Activated CD4-positive, alpha-beta T cell treated with anti-CD3 and anti-CD28 coated beads, Interleukin-2, amount 50 U/mL, for 4 hours (primary cell): ENCODE results near the gene CACNB4.
A peak's percentile ranks its signal among the peaks of the same experiment; 100 is the strongest.
"Not testable (repeated sequence)": the region's sequence is repeated elsewhere in the genome, so short reads cannot be mapped to it uniquely, and the experiment has no call there.

Experiments used
- DNase-seq, 2 experiments: peaks; one replicate each; pipeline ENCODE4 v3.0.0-alpha.2; 2020

CACNB4 gene

DNA sequence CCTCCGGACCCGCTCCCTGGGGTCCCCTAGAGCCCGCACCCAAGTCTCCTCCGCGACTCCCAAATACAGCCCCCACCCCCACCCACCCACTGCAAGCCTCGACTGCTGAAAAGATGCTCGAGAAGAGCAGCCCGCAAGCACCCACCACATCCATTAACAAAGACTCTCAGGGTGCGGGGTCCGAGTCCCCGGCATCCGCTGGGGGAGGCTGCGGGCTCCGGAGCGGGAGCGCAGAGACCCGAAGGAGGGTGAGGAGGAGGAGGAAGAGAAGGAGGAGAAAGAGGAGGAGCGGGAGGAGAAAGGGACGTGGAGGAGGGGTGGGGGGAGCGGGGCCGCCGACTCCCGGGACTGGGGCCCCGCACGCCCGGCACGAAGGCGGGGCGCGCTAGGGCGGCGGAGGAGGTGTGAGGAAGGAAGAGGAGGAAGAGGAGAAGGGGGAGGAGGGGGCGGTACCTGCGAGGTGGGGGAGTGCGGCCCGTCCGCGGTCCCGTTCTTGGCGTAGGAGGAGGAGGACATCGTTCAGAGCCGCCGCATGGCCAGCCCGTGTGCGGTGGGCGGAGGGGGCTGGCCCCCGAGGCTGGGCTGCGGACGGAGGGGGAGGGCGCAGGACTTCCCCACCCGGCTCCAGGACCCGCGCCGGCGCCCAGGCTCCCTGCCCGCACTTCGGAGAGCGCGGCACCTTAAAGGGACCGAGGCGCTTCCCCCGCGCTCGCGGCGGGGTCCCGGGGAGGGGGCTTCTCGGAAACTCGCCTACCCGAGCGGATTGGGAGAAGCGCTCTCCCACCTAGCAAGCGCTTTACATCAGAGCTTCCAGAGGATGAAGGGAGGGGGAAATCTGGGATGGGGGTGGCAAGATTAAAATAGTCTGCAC is at the start of gene CACNB4:
Gene CACNB4 (minus strand): TSS at position 549 of the 871 bp plus-strand sequence.
- peak in 1 of 2 experiments; percentile 1 for DNase-seq

DNA sequence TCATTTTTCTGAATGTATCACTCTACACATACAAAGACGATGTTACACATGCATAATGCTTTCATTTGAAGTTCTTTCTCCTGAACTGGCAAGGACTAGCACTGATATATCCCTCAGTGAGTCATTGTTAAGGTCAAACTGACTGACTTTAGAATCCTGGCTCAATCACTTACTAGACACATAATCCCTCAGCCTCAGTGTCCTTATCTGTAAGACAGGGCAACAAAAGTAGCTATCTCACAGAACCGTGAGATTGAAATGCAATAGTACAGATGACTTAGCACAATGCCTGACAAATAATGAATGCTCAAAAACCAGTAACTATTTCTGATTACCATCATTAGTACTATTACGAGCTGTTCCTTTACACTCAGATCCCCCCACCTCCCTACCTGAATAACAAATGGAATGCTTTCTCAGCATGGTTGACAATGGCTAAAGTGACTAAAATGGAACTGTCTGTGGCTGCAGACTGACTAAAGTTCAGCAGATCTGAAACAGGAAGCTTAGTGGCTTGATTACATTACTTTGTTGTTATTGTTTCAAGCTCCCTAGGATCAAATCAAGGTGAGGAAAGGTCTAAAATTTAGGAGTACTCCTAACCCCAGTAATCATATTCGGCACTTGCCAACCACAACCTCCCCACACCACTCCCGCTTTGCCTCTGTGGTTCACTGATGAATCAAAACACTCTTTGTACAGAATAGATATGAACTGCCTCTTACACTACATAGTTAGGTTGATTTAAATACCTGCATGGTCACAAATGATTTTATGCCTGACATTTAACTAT is 35.8 kb upstream of the CACNB4 start:
- DNase-seq = no peak

DNA sequence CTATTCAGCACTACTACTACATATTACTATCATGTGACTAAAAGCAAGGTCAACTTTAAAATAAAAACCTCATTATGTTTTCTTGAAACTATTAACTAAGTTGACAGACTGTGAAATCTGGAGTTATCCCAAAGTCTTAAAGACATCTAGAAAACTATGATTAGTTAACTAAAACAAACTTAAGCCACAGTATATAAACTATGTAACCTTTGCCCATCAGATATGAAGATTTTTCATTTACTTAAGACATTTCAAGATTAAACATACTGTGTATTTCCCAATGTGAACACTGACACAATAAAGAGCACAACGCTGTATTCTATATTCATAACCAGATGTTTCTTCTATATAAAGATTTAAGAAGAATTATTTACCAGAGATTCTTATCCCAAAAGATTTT is 33.5 kb upstream of the CACNB4 start:
- no peak for DNase-seq

DNA sequence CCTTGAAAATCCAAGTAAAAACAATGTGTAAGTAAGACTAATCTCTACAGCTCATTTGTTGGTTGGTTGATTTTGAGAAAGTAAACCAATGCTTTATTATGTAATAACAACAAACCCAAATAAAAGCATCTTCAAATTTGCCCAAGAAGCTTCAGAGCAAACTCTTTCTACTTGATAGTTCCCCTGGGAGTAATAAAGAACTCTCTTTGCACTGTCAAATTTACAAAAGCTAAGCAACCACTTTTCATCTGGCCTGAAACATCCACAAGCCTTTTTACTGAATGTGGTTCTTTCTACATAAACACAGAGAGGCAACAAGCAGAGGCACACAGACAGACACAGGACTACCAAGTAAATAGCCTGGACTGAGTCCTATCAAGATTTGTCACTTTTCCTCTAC is 28.8 kb upstream of the CACNB4 start:
- no peak for DNase-seq

DNA sequence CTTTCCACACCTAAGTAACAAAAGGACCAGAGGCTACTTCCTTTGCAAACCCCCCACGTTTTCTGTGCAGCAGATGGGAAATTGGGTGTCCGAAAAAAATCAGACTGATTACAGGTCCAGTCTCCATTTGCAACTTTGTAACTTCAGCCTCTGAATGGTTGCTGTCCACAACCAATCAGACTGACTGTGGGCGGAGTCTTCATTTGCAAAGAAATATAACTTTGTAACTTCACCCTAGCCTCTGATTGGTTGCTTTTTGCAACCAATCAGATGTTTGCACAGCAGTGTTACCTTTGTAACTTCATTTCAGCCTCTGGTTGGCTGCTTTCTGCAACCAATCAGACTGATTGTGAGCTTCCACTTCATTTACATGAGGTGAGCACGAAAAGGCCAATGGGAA is 27.8 kb upstream of the CACNB4 start:
- DNase-seq = no peak

DNA sequence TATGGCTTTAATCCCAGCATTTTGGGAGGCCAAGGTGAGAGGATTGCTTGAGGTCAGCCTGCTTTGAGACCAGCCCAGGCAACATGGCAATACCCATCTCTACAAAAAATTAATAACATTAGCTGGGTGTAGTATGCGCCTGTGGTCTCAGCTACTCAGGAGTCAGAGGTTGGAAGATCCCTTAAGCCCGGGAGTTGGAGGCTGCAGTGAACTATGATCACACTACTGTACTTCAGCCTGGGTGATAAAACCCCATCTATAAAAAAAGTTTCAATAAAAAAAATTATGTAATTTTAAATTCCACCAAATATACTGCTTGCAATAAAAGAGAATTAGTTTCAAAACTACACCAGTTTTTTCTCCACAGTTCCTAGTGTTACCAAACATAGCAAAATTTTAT is 23.3 kb upstream of the CACNB4 start:
- DNase-seq = no peak

DNA sequence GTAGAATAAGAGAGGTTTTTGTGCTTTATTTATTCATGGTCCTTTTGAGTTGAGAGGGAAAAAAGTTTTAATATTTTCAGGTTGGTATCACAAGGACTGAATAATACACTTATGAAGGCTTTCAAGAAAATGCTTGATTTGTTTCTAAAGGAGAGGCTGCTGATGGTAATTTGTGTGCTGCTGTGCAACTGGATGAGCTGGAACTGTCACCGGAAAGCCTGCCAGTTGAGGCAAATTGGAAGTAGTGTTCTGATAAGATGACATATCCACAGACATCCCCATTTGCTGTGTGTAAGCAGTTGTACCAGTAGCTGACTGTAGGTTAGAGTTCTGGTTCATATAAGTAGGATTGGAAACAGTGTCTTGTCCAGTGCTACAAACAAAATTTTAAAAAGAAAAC is 21.6 kb upstream of the CACNB4 start:
- no peak for DNase-seq

DNA sequence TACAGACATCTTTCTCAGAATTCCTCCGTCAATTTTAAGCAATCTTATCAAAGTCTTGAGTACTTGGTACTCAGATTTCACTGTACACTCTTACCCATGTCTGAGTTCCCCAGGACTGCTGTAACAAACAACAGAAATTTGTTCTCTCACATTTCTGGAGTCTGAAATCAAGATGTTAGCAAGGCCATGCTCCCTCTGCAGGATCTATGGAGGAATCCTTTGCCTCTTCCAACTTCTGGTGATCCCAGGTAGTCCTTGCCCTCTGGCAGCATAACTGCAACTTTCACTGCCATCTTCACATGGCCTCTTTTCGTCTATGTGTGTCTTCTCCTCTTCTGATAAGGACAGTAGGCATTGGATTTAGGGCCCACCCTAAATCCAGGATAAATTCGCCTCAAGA is 17.1 kb upstream of the CACNB4 start:
- no peak for DNase-seq

DNA sequence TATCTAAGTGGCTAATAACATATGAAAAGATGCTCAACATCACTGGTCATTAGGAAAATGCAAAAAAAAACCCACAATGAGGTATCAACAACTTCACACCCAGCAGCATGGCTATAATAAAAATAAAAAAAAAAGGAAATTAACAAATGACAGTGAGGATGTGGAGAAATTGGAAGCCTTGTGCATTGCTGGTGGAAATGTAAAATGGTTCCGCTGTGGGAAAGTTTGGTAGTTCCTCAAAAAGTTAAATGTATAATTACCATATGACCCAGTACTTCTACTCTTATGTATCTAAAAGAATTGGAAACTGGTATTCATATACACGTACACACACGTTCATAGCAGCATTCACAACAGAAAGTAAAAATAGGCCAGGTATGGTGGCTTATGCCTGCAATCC is 15.5 kb upstream of the CACNB4 start:
- DNase-seq = no peak

DNA sequence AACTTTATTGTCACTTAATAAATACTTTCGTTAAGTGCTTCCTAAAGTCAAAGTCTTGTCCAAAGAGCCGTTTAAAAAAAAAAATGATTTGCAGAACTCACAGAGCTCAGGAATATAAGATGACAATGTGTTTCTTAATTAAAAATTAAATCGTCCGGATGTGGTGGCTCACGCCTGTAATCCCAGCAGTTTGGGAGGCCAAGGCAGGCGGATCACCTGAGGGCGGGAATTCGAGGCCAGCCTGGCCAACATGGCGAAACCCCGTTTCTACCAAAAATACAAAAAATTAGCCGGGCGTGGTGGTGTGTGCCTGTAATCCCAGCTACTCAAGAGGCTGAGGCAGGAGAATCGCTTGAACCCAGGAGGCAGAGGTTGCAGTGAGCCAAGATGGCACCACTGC is 8.3 kb upstream of the CACNB4 start:
- not testable (repeated sequence) for DNase-seq

DNA sequence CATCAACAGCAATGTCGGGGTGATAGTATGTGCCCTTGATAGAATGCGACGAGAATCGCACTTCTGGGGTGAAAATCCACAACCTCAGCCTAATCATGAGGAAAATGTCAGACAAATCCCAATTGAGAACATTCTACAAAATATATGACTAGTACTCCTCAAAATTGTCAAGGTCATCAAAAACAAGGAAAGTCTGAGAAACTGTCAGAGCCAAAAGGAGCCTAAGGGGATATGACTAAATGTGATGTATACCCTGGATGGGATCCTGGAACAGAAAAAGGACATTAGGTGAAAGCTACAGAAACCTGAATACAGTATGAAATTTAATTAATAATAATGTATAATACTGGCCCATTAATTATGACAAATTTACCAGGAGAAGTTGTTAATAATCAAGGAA is 7.6 kb upstream of the CACNB4 start:
- DNase-seq = no peak

DNA sequence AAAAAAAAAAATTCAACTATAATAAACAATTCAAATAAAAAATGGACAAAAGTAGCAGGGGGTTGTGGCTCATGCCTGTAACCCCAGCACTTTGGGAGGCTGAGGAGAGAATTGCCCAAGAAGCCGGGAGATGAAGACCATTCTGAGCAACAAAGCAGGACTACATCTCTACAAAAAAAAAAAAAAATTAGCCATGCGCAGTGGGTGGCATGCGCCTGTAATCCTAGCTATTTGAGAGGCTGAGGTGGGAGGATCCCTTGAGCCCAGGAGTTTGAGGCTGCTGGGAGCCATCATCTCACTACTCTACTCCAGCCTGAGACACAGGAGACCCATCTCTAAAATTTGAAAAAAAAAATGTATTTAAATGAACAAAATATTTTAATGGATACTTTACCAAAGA is 4.4 kb upstream of the CACNB4 start:
- no peak for DNase-seq

DNA sequence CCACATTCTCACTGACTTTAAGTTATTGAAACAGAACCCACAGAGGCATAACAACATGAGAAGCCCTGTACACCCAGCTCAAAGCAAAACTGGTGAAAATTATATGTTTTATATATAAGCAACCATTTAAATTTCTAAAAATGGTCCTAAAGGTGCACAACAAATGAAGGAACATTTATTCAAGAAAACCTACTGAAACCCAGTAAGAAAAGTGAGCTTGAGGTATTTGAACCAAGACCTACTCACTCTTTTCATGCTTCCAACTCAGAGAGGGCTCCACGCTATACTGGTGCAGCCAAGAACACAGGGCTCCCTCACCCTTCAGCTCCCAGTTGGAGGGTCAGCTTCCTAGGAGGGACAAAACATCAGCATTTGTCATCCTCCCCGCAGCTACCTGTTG is 2.1 kb upstream of the CACNB4 start:
- no peak for DNase-seq

DNA sequence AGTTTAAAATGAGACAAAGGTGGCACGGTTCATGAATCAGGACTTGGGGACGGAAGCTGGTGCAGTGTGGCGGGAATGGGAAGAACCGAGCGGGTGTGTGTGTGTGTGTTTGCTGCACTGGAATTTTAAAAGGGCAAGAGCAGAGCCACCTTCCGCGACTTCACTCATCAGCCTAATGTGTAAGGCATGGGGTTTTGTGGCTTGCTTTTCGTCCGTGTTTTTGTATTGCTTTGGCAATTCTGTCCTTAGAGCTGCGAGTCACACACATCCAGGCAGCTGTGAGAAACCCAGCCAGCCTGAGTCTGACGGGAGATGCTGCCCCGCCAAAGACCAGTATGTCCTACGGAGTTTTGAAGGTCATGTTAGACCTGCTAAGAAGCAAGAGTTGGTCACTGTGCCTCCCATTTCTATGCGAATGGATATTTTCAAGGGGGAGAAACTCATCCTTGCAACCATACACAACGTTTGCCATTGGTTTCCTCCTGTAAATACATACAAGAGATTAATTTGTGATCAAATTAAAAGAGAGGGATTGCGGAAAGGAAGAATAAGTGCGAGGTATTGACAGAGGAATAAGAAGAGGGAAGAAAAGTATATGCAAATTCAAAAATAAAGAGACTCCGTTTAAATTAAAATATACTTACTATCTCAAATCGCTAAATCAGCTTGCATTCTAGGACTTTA is 665 bp upstream of the CACNB4 start:
- no peak for DNase-seq

DNA sequence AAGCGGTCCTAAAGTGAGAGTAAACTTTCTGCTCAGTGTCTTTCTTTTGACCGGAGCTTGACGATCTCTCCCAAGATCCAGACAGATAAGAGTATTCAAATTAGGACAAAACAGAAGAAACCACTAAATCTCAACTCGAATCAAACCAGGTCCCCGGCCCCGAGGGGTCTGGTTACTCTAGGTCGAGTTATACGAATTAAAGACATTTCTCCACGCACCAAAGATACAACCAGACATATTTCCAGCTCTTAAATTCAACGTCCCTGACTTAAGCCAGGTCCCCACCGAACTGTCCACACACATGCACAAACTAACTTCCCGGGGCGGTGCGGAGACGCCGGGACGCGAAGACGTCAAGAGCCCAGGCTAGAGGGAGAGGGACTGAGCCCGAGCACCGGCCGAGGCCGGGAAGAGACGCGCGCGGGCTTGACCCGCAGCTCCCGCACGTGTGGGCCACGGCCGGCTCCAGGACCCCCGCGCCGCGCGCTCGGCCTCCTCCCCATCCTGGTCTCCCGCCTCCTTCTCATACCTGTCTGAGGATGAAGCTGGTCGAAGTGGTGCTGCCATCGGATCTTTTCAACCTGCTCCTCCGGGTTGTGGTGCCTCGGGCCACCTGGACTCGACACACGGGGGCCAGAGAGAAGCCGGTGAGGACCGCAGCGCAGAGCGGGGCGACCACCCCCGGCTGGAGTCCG is 896 bp downstream of the CACNB4 start:
- DNase-seq = no peak

DNA sequence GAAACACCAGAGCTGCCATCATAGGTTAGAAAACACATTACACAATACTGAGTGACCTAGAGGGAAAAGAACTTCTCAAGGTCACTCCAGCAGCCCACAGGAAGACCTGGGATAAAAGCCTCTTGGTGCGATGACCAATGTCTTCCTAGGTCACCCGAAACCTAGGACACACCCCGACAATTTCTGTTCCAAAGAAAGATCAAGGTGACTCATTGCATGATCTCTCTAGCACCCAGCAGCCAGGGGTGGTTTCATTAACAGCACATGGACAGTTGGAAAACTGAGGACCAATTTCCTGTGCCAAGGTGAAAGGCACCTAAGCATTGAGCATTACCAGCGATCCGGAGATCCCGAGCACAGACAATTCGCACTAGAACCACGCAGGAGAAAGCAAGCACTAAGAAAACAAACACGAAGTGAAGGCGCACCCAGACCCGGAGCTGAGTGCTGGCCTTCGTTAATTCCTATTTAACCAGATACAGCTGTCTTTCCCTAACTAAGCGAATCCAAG is 1.5 kb downstream of the CACNB4 start:
- no peak for DNase-seq

DNA sequence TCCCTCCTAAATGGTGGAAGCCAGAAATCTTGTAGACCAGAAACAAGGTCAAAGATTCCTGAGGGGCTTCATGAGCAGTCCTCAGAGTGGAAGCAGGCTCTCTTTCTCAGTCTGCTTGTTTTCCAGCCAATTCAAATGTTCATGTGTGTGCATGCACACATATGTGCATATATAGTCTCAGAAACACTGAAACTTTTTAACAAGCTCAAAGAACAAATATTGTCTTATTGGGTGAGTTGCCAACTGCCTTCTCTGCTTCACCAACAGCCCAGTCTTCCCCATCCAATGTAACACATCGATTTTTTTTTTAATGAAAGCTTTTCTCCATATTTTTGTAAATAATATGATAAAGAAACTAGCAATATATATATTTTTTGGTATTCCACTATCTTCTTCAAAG is 3.7 kb downstream of the CACNB4 start:
- no peak for DNase-seq

DNA sequence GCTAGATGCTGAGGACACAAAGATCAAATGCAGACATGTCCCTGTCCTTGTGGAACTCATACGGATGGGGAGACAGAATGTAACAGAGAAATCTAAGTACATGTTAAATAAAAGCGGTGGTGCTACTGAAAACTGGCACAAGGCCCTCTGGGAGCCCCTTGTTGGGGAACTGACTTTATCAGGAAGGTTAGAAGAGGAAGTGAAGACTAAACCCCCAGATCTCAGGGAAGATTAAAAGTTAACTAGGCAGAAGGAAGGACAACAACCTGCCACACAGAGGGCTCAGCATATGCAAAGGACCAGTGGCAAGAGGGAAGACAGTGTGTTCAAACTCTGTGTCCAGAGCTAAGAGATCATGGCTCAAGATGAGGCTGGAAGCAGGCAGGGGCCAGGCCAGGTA is 4.8 kb downstream of the CACNB4 start:
- DNase-seq = no peak

DNA sequence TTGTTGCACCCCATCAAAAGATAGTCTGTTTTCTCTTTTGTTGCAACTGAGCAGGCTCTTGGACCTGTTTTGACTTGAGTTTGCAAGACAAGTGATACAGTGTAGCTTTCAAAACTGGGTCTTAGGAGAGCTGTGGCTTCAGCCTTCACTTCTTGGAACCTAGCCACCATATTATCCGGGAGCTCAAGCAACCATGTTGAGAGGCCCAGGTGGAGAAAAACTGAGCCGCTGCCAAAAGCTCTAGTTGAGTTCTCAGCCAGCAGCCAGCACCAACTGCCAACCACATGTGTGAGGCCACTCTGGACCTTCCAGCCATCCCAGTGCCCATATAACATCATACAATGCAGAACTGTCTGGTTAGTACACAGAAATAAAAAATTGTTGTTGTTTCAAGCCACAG is 5.4 kb downstream of the CACNB4 start:
- no peak for DNase-seq

DNA sequence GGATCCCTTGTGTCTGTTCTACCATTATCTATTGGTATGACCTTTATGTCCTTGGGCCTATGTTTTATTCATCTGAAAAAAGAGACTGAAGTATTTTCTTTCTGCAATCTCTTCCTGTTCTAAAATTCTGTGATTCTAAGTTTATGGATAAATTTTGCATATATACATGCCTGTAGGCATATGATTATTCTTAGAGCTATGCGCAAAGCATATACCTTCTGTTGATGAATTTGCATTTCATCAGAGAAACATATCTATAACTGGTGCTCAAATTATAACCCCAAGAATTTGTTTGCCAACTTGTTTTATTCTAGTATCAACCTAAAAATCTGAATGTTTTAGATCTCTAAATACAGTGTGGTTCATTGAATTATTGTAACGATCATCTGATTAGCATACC is 6.7 kb downstream of the CACNB4 start:
- no peak for DNase-seq

DNA sequence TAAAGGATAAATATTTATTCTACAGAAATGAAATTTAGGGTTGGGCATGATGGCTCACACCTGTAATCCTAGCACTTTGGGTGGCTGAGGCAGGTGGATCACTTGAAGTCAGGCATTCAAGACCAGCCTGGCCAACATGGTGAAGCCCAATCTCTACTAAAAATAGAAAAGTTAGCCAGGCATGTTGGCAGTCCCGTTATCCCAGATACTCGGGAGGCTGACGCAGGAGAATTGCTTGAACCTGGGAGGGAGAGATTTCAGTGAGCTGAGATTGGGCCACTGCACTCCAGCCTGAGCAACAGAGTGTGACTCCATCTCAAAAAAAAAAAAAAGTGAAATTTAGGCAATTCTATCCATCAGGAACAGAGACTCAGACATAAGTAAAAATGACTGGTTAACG is 8.1 kb downstream of the CACNB4 start:
- not testable (repeated sequence) for DNase-seq

DNA sequence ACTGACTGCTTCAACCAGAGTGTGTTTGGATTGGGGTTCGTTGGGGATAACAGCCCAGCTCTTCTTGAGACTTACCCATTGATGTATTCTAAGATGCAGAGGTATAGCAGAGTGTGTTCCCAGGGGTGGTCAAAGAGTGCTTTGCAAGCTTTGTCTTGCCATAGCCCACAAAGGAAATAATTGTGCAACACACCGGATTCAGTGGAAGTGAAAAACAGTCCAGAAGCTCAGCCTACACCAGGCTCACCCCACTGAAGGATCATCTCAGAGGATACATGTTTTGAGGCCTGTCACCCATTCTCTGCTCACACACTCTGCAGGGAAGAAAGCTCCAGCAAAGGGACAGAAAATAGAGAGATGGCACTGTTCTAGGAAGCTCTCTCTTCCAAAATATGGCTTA is 9.6 kb downstream of the CACNB4 start:
- no peak for DNase-seq

DNA sequence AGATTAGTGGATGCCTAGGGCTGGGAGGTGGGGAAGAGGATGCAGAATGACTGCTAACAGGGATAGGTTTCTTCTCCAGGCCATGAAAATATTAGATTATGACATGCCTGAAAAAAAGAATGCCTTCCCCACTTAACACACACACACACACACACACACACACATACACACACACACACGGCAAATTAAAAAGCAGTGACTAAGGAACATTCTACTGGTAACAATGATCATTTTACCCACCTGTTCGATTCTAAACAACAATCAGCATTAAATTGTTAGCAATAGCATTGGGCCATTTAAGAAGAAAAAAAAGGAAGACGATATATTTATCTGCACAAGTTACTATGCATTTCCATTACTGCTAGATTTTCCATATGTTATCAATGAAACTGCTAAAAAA is 10.8 kb downstream of the CACNB4 start:
- no peak for DNase-seq
